H9 (cell line): ENCODE data around the gene ENO1. TPM values are rescaled to one million over a fixed set of nuclear protein-coding genes. Genes with fewer than 3 reads are reported as not detected.

Experiments
- DNase-seq: peaks from one replicate; pipeline ENCODE4 v3.0.0-alpha.2; 2017
- H2AFZ ChIP-seq: one replicate; pipeline ENCODE4 v1.6.1; 2013; ENCODE audit warnings: mild to moderate bottlenecking, low read length, control low read depth, moderate library complexity
- H2AK5ac ChIP-seq: 2 replicates; pipeline ENCODE4 v1.6.1; 2013; ENCODE audit warnings: low read length, control low read depth, mixed read lengths; ENCODE audit not compliant: insufficient read length
- H2BK120ac ChIP-seq: one replicate; pipeline ENCODE4 v1.6.1; 2013; ENCODE audit warnings: low read depth, mild to moderate bottlenecking, low read length, control low read depth, inconsistent platforms; ENCODE audit not compliant: poor library complexity, severe bottlenecking
- H2BK12ac ChIP-seq: 2 replicates; pipeline ENCODE4 v1.6.1; 2013; ENCODE audit warnings: low read length, control low read depth, mixed read lengths, low read depth; ENCODE audit not compliant: insufficient read length
- H2BK15ac ChIP-seq: 2 replicates; pipeline ENCODE4 v1.6.1; 2013; ENCODE audit warnings: low read depth, low read length, control low read depth
- H2BK20ac ChIP-seq: one replicate; pipeline ENCODE4 v1.6.1; 2013; ENCODE audit warnings: low read depth, mild to moderate bottlenecking, low read length, control low read depth, inconsistent platforms; ENCODE audit not compliant: poor library complexity, severe bottlenecking
- H2BK5ac ChIP-seq: 2 replicates; pipeline ENCODE4 v1.6.1; 2013; ENCODE audit warnings: low read length, control low read depth, mixed read lengths; ENCODE audit not compliant: insufficient read length
- H3K14ac ChIP-seq: 2 replicates; pipeline ENCODE4 v1.6.1; 2013; ENCODE audit warnings: low read length, control low read depth; ENCODE audit not compliant: insufficient read depth
- H3K18ac ChIP-seq: 2 replicates; pipeline ENCODE4 v1.6.1; 2013; ENCODE audit warnings: low read depth, mild to moderate bottlenecking, mixed read lengths, low read length, control low read depth; ENCODE audit not compliant: insufficient read length
- H3K23ac ChIP-seq: 2 replicates; pipeline ENCODE4 v1.6.1; 2013; ENCODE audit warnings: low read length, control low read depth, mixed read lengths, low read depth; ENCODE audit not compliant: insufficient read length
- H3K23me2 ChIP-seq: 2 replicates; pipeline ENCODE4 v1.6.1; 2013; ENCODE audit warnings: low read depth, mild to moderate bottlenecking, mixed read lengths, low read length, control low read depth; ENCODE audit not compliant: insufficient read length, poor library complexity, severe bottlenecking
- H3K27ac ChIP-seq: 2 replicates; pipeline ENCODE4 v1.5.1; 2013; ENCODE audit warnings: low read length, control low read depth, mixed read lengths, low read depth; ENCODE audit not compliant: insufficient read length
- H3K27me3 ChIP-seq: 2 replicates; pipeline ENCODE4 v1.6.1; 2013; ENCODE audit warnings: low read length, control low read depth, inconsistent platforms; ENCODE audit not compliant: insufficient read depth
- H3K4ac ChIP-seq: 2 replicates; pipeline ENCODE4 v1.6.1; 2013; ENCODE audit warnings: low read depth, mild to moderate bottlenecking, control low read depth, inconsistent platforms, low read length, moderate library complexity
- H3K4me1 ChIP-seq: 2 replicates; pipeline ENCODE4 v1.6.1; 2013; ENCODE audit warnings: low read length, control low read depth, inconsistent platforms; ENCODE audit not compliant: insufficient read depth
- H3K4me2 ChIP-seq: 2 replicates; pipeline ENCODE4 v1.6.1; 2013; ENCODE audit warnings: low read length, control low read depth, mixed read lengths; ENCODE audit not compliant: insufficient read length, insufficient read depth
- H3K56ac ChIP-seq: 2 replicates; pipeline ENCODE4 v1.6.1; 2013; ENCODE audit warnings: low read depth, mild to moderate bottlenecking, mixed read lengths, low read length, control low read depth; ENCODE audit not compliant: insufficient read length
- H3K79me1 ChIP-seq: 2 replicates; pipeline ENCODE4 v1.6.1; 2013; ENCODE audit warnings: low read depth, mild to moderate bottlenecking, moderate library complexity, low read length, control low read depth, inconsistent platforms; ENCODE audit not compliant: insufficient read depth, poor library complexity, severe bottlenecking
- H3K79me2 ChIP-seq: 2 replicates; pipeline ENCODE4 v1.6.1; 2013; ENCODE audit warnings: low read length, control low read depth, inconsistent platforms; ENCODE audit not compliant: insufficient read depth
- H3K9ac ChIP-seq: 2 replicates; pipeline ENCODE4 v1.6.1; 2013; ENCODE audit warnings: low read length, control low read depth, mixed read lengths; ENCODE audit not compliant: insufficient read length; ENCODE audit errors: extremely low read depth
- H3K9me3 ChIP-seq: one replicate; pipeline ENCODE4 v1.6.1; 2013; ENCODE audit warnings: low read depth, low read length, inconsistent platforms; ENCODE audit not compliant: control insufficient read depth
- H3T11ph ChIP-seq: one replicate; pipeline ENCODE4 v1.6.1; 2013; ENCODE audit warnings: mild to moderate bottlenecking, low read length, control low read depth, inconsistent platforms
- H4K20me1 ChIP-seq: one replicate; pipeline ENCODE4 v1.6.1; 2013; ENCODE audit not compliant: control insufficient read depth, insufficient read length, insufficient read depth
- H4K5ac ChIP-seq: 2 replicates; pipeline ENCODE4 v1.6.1; 2013; ENCODE audit warnings: low read depth, mild to moderate bottlenecking, mixed read lengths, low read length, control low read depth; ENCODE audit not compliant: insufficient read length
- H4K8ac ChIP-seq: replicated peaks from 2 replicates; pipeline ENCODE4 v1.6.1; 2013; ENCODE audit warnings: low read length, control low read depth, mixed read lengths, low read depth; ENCODE audit not compliant: insufficient read length
- H4K91ac ChIP-seq: 2 replicates; pipeline ENCODE4 v1.6.1; 2013; ENCODE audit warnings: low read depth, mild to moderate bottlenecking, moderate library complexity, mixed read lengths, low read length, control low read depth; ENCODE audit not compliant: insufficient read length
- H3K27ac Mint-ChIP-seq, 3 experiments: 2 replicates in 2 of 3; 3 replicates in 1 of 3; pipeline ENCODE4 v1.8.0; 2020 to 2021; ENCODE audit warnings: mixed read lengths in 3 of 3, mild to moderate bottlenecking in 1 of 3, moderate library complexity in 1 of 3
- H3K27me3 Mint-ChIP-seq: 2 replicates; pipeline ENCODE4 v1.8.0; 2021; ENCODE audit warnings: low read depth, mild to moderate bottlenecking, moderate library complexity, mixed read lengths
- H3K36me3 Mint-ChIP-seq, 3 experiments: 2 replicates in 2 of 3; 3 replicates in 1 of 3; pipeline ENCODE4 v1.8.0; 2020 to 2021; ENCODE audit warnings: low read depth in 3 of 3, mixed read lengths in 3 of 3; ENCODE audit not compliant: insufficient read depth in 1 of 3
- H3K4me1 Mint-ChIP-seq, 2 experiments: 2 replicates each; pipeline ENCODE4 v1.8.0; 2020; ENCODE audit warnings: mixed read lengths in 2 of 2
- H3K4me3 Mint-ChIP-seq, 2 experiments: 2 replicates in 1 of 2; 3 replicates in 1 of 2; pipeline ENCODE4 v1.8.0; 2020 to 2021; ENCODE audit warnings: mild to moderate bottlenecking in 2 of 2, mixed read lengths in 2 of 2, moderate library complexity in 1 of 2
- H3K9me3 Mint-ChIP-seq, 2 experiments: 2 replicates in 1 of 2; 3 replicates in 1 of 2; pipeline ENCODE4 v1.8.0; 2020; ENCODE audit warnings: mild to moderate bottlenecking in 2 of 2, mixed read lengths in 2 of 2, moderate library complexity in 1 of 2
- WGBS: extraction: QIAGEN DNeasy Blood & Tissue Kit; methylation state at CpG from one replicate; pipeline ENCODE4 v1.1.7; 2013; ENCODE audit warnings: missing lambda C conversion rate, low lambda C conversion rate, mixed read lengths; ENCODE audit not compliant: insufficient read length; ENCODE audit errors: extremely low coverage; 5-methylcytosine and 5-hydroxymethylcytosine counted together
- total RNA-seq: library from RNA; stranded (reverse); gene quantifications from 2 replicates; pipeline ENCODE4 v1.2.1, GENCODE V29; 2021
- TF ChIP-seq, protein P1 (sequence below): fragments of 200-600 bp; sonication (generic); conservative IDR thresholded peaks from 3 replicates; pipeline ENCODE4 v1.8.0; 2021; ENCODE audit warnings: antibody characterized with exemption, mild to moderate bottlenecking

Gene ENO1
- total RNA-seq, 1 experiment from 2014 or later, result 1,781 TPM

DNA sequence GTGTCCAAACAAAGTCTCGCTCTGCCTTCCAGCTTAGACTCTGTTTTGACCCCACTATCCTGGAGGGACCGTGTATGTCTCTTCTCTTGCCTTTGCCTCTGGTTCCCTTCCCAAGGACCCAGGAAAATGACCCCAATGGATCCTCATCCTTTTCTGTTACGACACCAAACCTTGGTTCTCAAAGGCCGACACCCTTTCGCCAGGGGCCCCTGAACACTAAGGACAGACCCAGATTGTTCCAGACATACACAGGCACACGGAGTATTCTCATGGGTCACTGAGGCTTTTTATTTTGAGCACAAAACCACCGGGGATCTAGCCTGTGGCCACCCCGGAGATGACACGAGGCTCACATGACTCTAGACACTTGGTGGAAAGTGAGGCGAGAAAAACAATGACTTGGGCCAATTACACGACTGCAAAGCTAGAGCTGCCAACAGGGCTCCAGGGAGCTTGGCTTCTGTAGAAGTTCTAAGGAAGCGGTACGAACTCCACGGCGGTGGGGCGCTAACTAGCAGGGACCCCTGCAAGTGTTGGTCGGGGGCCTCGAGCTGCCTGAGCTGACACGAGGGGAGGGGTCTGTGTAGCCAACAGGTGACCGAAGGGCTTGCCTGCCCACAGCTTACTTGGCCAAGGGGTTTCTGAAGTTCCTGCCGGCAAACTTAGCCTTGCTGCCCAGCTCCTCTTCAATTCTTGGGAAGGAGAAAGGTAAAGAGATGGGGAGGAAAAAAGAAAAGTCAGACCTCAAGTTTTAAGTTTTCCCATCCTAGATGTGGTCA, 17.6 kb downstream of the ENO1 start:
- Histone ChIP-seq H2BK15ac (no peak overlapping the region), H3K9me3 (no peaks in the 10 kb centered on the region), H3K18ac (no peak overlapping the region), H2BK12ac (no peak overlapping the region), H3K23me2 (no peaks in the 10 kb centered on the region), H3T11ph (no peak overlapping the region), H3K4me1 (no peaks in the 10 kb centered on the region), H4K5ac (no peak overlapping the region), H2BK20ac (no peak overlapping the region), H3K79me1 (no peaks in the 10 kb centered on the region), H2BK120ac (no peak overlapping the region), H4K8ac (no peak overlapping the region), H2AK5ac (no peak overlapping the region), H4K20me1 (no peaks in the 10 kb centered on the region), H3K9ac (no peak overlapping the region), H3K4ac (no peak overlapping the region), H3K27ac (no peak overlapping the region), H4K91ac (no peak overlapping the region), H3K4me2 (no peak overlapping the region), H3K14ac (no peak overlapping the region), H2AFZ (no peak overlapping the region), H3K23ac (no peak overlapping the region), H3K56ac (no peak overlapping the region), H3K79me2 (no peaks in the 10 kb centered on the region), H3K27me3 (no peaks in the 10 kb centered on the region), H2BK5ac (no peak overlapping the region)
- DNase-seq, result no peak
- Mint-ChIP-seq H3K27ac (peak overlapping the region in 1 of 3 experiments; percentile 93; a peak in 2 of 7 replicates), H3K4me1 (peaks cover 32 to 50% of the 10 kb centered on the region in 2 experiments), H3K36me3 (peaks cover 65 to 91% (median 83%) of the 10 kb centered on the region in 3 experiments), H3K4me3 (no peak overlapping the region), H3K27me3 (no peaks in the 10 kb centered on the region; the same call in 1 of the 2 replicates), H3K9me3 (no peaks in the 10 kb centered on the region)
- TF ChIP-seq, protein P1, sequence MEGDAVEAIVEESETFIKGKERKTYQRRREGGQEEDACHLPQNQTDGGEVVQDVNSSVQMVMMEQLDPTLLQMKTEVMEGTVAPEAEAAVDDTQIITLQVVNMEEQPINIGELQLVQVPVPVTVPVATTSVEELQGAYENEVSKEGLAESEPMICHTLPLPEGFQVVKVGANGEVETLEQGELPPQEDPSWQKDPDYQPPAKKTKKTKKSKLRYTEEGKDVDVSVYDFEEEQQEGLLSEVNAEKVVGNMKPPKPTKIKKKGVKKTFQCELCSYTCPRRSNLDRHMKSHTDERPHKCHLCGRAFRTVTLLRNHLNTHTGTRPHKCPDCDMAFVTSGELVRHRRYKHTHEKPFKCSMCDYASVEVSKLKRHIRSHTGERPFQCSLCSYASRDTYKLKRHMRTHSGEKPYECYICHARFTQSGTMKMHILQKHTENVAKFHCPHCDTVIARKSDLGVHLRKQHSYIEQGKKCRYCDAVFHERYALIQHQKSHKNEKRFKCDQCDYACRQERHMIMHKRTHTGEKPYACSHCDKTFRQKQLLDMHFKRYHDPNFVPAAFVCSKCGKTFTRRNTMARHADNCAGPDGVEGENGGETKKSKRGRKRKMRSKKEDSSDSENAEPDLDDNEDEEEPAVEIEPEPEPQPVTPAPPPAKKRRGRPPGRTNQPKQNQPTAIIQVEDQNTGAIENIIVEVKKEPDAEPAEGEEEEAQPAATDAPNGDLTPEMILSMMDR, result no peak
- WGBS, result no CpG with 5 or more reads among the region's 21 CpGs
